ENCODE results near the gene MLF1. TPM values are rescaled to one million over a fixed set of nuclear protein-coding genes. Genes with fewer than 3 reads are reported as not detected.

MLF1 gene
- total RNA-seq, 1 experiment from 2014 or later: 20.4 TPM

- Histone ChIP-seq H3K23me2 (ENCODE audit: insufficient read length, low read depth, low read length, poor library complexity, severe bottlenecking) (no peaks in the 10 kb centered on the region), H2AK5ac (ENCODE audit: insufficient read length, low read length) (no peak overlapping the region), H2AFZ (ENCODE audit: low read length) (no peak overlapping the region), H2BK12ac (ENCODE audit: insufficient read length, low read depth, low read length) (no peak overlapping the region), H3K18ac (ENCODE audit: insufficient read length, low read depth, low read length) (no peak overlapping the region), H3K27ac (ENCODE audit: insufficient read length, low read depth, low read length) (no peak overlapping the region), H2BK5ac (ENCODE audit: insufficient read length, low read length) (no peak overlapping the region), H3K79me1 (ENCODE audit: insufficient read depth, low read depth, low read length, poor library complexity, severe bottlenecking) (no peaks in the 10 kb centered on the region), H2BK120ac (ENCODE audit: low read depth, low read length, poor library complexity, severe bottlenecking) (no peak overlapping the region), H4K91ac (ENCODE audit: insufficient read length, low read depth, low read length) (no peak overlapping the region), H3K9me3 (ENCODE audit: control insufficient read depth, low read depth, low read length) (no peaks in the 10 kb centered on the region), H3K56ac (ENCODE audit: insufficient read length, low read depth, low read length) (no peak overlapping the region), H3K23ac (ENCODE audit: insufficient read length, low read depth, low read length) (no peak overlapping the region), H2BK20ac (ENCODE audit: low read depth, low read length, poor library complexity, severe bottlenecking) (no peak overlapping the region), H3K27me3 (ENCODE audit: insufficient read depth, low read length) (no peaks in the 10 kb centered on the region), H4K20me1 (ENCODE audit: control insufficient read depth, insufficient read depth, insufficient read length) (no peaks in the 10 kb centered on the region), H2BK15ac (ENCODE audit: low read depth, low read length) (no peak overlapping the region), H3K4me2 (ENCODE audit: insufficient read depth, insufficient read length, low read length) (no peak overlapping the region), H3K79me2 (ENCODE audit: insufficient read depth, low read length) (no peaks in the 10 kb centered on the region), H3T11ph (ENCODE audit: low read length) (no peak overlapping the region), H4K8ac (replicated peaks; ENCODE audit: insufficient read length, low read depth, low read length) (no peak overlapping the region), H4K5ac (ENCODE audit: insufficient read length, low read depth, low read length) (no peak overlapping the region), H3K9ac (ENCODE audit: extremely low read depth, insufficient read length, low read length) (no peak overlapping the region), H3K4ac (ENCODE audit: low read depth, low read length) (no peak overlapping the region), H3K4me1 (ENCODE audit: insufficient read depth, low read length) (no peaks in the 10 kb centered on the region), H3K14ac (ENCODE audit: insufficient read depth, low read length) (no peak overlapping the region)
- WGBS (ENCODE audit: extremely low coverage, insufficient read length, low lambda C conversion rate): no CpG with 5 or more reads among the region's 3 CpGs
- Mint-ChIP-seq H3K4me3 (no peak overlapping the region), H3K27ac (no peak overlapping the region), H3K9me3 (no peaks in the 10 kb centered on the region), H3K4me1 (no peaks in the 10 kb centered on the region), H3K36me3 (ENCODE audit: insufficient read depth in 1 of 3, low read depth in 3 of 3) (no peaks in the 10 kb centered on the region), H3K27me3 (ENCODE audit: low read depth) (no peaks in the 10 kb centered on the region)
- no peak for DNase-seq
- TF ChIP-seq CTCF (conservative IDR thresholded peaks at IDR 0.05): peak; percentile 73
Measured at GRCh38 chr3:158539414-158540014, 31.5 kb upstream of the MLF1 start.
